Stimulated activated CD4-positive, alpha-beta T cell treated with anti-CD3 and anti-CD28 coated beads, Interleukin-2, amount 100 ng/mL, for 48 hours (primary cell): Measurements from ENCODE around the gene BNIP2.
"Not testable (repeated sequence)": the region's sequence is repeated elsewhere in the genome, so short reads cannot be mapped to it uniquely, and the experiment has no call there.

Source experiments
- DNase-seq, 2 donors: peaks; one replicate each; pipeline ENCODE4 v3.0.0-alpha.2; 2020

The BNIP2 gene

DNA sequence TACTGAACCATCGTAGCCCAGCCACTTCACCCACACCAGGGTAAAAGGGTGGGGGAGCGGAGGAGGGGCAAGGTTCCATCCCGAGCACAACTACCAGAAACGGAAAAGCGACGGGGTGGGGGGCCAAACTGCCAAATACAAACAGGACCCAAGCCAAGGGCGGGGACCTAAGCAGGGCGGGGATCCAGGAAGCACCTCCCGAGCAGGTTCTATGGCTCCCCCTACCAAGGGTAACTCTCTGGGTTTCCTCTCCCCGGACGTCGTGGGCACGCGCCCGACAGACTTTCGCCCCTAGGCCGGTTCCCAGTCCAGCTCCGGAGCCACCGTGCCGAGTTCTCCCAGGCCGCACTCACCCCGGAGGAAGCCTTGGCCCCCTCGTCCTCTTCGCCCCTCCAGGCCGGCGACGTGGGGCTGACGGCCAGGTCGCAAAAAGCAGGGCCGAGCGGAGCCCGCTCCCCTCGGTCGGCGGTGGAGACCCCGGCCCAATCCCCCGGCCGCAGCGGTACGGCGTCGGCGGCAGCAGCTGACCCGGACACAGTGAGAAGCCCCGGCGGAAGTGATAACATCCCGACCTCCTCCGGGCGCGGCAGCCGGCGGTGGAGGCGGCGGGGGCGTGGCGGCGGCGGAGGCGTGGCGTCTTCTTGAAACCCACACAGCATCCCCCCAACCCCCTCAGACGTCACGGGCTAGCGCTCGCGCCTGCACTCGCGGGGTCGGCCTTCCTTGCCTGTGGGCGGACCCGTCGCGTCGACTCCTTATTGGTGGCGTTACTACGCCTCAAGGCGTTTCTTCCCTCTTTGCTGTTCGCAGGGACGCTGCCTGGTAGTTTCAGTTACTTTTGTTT lies at the start of gene BNIP2:
BNIP2 (minus strand) TSS at position 539 of the 844 bp plus-strand sequence. CDS start 6,863 bp downstream, outside the sequence.
- peak; percentile 92 to 93 for DNase-seq

GRCh38 chr15:59738676-59739075 lies 49.6 kb upstream of the BNIP2 start:
- no peak for DNase-seq

DNA sequence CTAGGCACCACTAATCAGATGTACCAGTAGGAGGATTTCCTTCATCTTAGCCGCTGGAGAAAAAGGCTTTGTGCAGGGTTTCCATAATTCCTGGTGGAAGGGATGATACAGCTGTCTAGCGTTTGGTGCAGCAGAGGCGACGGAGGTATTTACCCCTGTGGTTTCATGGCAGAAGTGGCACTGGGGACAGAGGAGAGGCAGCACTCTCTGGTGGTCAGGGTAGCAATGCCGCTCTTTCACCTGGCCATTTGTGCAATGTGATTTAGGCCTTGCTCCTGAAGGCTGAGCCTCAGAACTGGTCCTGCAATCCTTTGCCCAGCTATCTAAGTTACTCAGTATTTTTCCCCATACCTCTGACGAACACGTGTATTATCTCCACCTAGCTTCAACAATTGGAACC lies 47.1 kb upstream of the BNIP2 start:
- DNase-seq: peak in 1 of 2 donors; percentile 16

DNA sequence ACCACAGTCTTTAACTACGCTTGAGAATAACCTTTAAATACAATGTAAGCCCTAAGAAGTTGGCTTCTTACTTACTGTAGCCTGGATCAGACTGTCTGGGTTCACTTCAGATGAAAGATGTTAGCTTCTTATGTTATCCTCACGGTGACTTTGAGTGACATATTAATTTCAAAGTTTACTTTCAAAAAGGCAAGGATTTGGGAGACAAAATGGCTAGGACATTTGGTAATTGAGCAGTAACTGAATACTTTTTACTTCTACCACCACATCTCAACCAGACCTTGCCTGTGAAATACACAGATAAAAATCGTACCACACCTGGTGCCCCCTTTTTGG lies 36.0 kb upstream of the BNIP2 start:
- DNase-seq: no peak

- no peak for DNase-seq
Observed at GRCh38 chr15:59723687-59724346, 34.7 kb upstream of the BNIP2 start.

DNA sequence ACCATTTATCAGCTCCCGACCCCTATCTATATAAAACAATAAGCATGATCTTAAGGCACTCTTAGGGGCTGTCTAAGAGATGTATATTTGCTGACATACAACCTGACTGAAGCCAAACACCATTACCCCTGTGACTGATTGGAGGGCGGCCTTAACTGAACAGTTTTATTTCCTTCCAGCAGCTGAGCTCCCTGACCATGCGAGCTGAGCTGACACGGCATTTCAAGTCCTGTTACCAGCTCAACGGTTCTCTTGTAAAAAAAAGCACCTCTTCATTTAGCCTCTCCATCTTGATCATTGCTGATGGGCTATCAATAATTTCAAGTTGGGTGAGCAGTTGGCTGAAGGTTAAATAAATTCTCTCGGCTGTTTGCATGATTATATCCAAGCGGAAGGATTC lies 33.4 kb upstream of the BNIP2 start:
- DNase-seq: no peak

DNA sequence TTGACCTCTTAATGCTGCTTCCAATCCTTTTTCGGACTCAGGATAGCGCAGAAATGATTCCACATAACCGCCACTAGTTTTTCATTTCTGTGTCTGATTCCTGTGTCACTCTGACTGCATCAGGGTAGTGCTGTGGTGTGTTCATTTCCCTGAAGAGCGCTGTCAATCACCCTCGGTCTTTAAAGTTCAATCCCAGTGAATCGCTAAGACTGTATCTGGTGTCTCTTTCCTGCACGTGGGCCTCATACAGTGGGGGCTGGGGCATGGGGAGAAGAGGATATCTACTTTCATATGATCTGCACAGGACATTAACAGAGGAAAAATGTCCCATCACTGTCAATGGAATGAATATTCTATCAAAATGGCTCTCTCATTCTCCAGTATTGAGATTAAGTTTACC lies 32.9 kb upstream of the BNIP2 start:
- no peak for DNase-seq

DNA sequence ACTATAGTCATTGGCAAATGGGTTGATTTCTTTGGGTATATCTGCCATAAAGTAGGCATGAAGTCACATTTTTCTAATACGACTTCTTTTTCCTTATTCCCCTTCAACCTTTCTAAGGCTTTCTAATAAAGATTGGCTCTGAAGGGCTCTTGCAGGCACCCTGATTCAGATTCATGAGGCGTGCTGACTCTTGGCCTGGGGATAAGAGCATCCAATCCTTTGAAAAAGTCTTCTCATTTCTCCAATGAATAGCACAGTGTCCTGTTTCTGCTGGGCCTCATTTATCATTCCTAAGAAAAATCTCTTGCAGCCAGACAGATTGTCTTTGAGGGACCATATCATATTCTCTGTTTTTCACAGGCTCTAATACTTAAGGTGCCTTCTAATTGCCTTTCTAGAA lies 32.3 kb upstream of the BNIP2 start:
- no peak for DNase-seq

DNA sequence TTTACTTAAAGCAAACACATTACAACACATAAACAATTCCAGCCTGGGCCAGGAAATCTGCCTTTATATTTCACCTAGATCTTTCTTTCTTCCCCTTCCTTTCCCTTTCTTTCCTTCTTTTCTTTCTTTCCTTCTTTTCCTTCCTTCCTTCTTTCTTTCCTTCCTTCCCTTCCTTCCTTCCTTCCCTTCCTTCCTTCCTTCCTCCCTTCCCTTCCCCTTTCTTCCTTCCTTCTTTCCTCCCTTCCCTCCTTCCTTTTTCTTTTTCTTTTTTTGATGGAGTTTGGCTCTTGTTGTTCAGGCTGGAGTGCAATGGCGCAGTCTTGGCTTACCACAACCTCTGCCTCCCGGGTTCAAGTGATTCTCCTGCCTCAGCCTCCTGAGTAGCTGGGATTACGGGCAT lies 24.1 kb upstream of the BNIP2 start:
- DNase-seq: no peak

DNA sequence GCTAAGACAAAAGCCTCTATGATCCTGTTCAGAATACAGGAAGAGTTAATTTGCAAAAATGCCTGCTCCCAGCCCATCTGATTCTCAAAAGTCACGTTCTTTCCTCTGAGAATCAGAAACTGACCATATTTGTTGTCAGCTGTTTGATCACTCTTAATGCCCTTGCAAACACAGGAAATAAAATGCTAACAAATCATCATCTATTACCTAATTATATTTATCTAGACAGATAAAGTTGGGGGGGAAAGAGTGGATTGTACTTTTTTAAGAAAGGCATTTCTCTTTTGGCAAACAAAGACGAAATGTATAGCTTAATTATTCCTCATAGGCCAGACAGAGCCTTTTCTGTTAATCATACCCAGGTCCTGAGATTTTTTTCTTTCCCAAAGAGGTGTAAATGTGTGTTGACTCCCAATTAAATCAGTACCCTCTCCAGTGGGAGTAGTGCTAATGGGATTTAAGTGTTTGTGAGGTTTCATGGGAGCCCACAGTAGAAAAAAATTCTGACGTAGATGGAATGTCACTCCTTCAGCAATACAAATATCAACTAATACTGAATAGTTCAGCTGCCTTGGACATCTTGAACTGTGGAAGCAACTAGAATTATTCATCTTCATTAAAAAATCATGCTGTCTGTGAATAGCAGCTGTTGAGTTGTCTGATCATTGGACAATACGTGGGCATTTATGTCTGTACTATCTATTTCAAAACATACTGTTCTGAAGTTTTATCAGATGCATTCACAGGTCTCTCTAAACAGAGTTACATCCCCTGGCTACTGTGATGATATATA lies 22.5 kb upstream of the BNIP2 start:
- DNase-seq: no peak

DNA sequence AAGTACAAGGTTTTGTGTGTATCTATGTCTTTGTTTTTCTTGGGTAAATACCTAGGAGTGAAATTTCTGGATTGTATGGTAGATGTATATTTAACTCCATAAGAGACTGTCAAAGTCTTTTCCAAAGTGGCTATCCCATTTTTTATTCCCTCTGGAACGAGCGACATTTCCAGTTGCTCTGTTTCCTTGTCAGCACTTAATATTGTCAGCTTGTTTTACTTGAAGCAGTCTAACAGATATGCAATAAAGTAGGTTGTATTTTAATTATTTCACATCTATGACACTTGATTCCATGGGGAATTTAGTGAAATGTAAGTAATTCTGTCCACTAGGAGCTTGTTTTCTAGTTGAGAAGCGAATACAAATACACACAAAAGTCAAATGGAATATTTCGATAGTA lies 18.5 kb upstream of the BNIP2 start:
- no peak for DNase-seq

DNA sequence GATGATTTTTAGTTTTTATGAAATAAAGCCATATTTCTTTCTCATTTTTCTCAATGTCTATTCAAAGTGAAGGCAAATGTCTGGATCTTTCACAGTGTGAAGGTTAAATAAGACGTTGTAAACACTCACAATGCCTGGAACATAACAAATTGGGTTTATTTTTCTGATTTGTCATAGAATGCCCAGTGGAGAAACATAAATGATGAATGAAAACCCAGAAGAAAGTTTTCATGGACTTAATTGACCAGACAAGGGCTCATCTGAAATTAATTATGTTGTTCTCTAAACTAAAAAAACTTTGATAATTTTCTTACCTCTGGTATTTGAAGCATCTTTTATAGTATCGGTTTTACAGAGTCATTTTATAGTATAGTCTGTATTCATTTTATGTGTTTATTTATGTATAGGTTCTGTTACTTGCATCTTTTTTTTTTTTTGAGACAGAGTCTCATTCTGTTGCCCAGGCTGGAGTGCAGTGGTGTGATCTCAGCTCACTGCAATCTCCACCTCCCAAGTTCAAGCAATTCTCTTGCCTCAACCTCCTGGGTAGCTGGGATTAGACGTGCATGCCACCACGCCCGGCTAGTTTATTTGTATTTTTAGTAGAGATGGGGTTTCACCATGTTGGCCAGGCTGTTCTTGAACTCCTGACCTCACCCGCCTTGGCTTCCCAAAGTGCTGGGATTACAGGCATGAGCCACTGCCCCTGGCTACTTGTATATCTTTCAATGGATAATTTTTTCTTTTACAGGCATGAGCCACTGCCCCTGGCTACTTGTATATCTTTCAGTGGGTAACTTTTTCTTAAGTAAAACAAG lies 15.1 kb upstream of the BNIP2 start:
- DNase-seq: no peak

- no peak for DNase-seq
Observed at GRCh38 chr15:59702351-59702750, 13.2 kb upstream of the BNIP2 start.

- no peak for DNase-seq
Observed at GRCh38 chr15:59701880-59702279, 12.8 kb upstream of the BNIP2 start.

GRCh38 chr15:59699810-59700431 lies 10.8 kb upstream of the BNIP2 start:
- no peak for DNase-seq

DNA sequence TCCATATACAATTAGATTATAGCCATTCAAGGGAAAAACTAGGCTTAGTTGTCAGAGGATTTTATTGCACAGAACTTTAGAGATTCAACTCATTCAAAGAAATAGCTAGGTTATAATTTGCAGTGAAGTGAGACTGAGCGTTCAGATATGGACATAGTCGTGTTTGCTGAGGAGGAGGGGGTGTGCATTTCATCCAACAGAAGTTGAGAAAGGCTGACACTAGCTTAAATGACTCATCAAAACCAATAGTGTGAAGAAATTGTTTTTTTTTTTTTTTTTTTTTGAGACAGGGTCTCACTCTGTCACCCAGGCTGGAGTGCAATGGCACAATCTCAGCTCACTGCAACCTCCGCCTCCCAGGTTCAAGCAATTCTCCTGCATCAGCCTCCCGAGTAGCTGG lies 8.9 kb upstream of the BNIP2 start:
- DNase-seq: not testable (repeated sequence)

DNA sequence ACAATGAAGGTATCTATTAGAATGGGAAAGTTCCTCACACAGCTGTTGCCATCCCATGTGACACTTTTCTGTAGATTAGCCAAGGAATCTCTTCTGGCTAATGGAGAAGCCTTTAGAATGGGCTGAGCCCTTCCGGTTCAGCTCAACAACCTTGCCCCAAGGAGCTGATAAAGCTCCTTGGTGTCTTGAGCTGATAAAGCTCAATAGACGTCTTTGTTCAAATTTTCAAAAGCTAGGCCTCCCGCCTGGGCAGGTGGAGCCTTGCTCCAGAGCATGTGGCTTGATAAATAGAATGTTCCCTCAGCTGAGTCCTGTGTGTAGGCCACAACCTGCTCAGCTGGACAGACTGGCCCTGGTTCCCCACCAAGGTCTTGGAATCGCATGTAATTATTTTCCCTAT lies 7.2 kb upstream of the BNIP2 start:
- no peak for DNase-seq

DNA sequence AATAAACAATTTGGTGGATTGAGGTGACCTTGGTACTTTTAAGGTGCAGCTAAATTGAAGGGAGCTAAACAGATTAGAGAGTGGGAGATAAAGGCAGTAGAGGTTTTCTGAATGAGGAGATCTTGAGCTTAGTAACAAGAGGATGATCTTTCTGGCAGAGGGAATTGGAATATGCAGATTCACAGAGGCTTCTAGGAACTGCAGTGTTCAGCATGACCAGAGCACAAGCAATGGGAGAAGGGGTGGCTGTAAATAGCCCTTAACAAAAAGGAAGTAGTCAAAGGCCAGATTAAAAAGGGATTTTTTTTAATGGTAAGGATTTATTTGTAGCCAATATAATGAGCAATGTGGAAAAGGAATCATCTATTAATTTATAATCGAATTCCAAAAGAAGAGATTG lies 5.7 kb upstream of the BNIP2 start:
- DNase-seq: no peak

DNA sequence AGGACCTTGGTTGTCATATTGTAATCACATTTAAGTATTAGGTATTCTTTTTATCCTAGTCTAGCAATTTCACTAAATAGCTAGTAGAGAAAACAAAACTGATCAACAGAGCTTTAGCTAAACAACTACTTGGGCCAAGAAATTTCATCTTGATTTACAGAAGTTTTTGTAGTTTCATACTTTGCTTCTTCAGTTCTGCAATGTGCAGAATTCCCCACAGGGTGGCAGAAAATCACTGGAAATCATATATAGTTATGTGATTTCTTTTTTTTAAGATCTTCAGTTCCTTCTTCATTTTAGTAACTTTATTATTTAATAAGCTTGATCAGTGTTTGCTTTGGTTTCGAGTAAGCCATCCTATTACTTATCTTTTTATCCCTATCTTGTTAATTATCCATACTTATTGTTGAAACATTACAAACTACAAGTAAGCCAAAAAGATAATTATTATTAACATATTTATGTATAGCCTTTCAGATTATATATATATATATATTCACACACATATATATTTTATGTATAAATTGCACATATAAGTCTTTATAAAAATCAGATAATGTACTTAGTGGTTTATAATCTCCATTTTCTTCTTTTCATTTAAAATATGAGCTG lies 2.2 kb upstream of the BNIP2 start:
- DNase-seq: peak; percentile 19 to 37

- peak; percentile 27 to 41 for DNase-seq
Observed at GRCh38 chr15:59689626-59690236, 611 bp upstream of the BNIP2 start.

DNA sequence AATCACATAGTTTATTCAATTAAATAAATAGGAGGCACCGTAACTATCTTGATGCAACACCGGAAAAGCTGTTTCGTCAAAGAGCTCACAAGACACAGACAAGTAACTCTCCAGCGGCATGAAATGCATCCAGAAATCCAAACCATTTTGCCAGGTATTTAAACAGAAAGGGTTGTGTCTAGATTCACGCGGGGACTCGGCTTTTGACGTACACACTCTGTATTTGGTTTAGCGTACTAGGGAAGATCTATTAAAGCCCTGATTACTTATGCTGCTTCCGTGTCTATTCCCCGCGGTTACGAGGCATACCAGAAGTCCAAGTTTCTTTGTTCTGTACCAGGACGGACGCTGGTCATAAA lies 718 bp downstream of the BNIP2 start:
- DNase-seq: peak in 1 of 2 donors; percentile 12

GRCh38 chr15:59687836-59688235 lies 1.3 kb downstream of the BNIP2 start:
- DNase-seq: no peak
